K562 (cell line): ENCODE data around the gene CENPB. TPM values are rescaled to one million over a fixed set of nuclear protein-coding genes. Genes with fewer than 3 reads are reported as not detected.

Source experiments
- ARID4B ChIP-seq: sonication (generic); formaldehyde crosslinking; IDR thresholded peaks from 2 replicates; pipeline ENCODE4 v1.8.0; 2022; ENCODE audit warnings: mild to moderate bottlenecking, missing genetic modification reagents
- CHD2 ChIP-seq: IDR thresholded peaks from 2 replicates; pipeline ENCODE4 v1.6.1; 2011; ENCODE audit warnings: low read depth, low read length
- E2F6 ChIP-seq, 2 experiments: IDR thresholded peaks; 2 replicates each; pipeline ENCODE4 v1.6.1; 2011; ENCODE audit warnings: borderline replicate concordance in 1 of 2, control low read depth in 1 of 2, low read depth in 1 of 2, low read length in 1 of 2, mild to moderate bottlenecking in 1 of 2, mixed read lengths in 1 of 2, moderate library complexity in 1 of 2; ENCODE audit not compliant: insufficient read depth in 1 of 2, insufficient read length in 1 of 2, poor library complexity in 1 of 2, severe bottlenecking in 1 of 2; ENCODE audit errors: extremely low read depth in 1 of 2
- MYC ChIP-seq, 2 experiments: fragments of 250-450 bp in 1 of 2; sonication (Bioruptor Pico) in 1 of 2; IDR thresholded peaks; 2 replicates each; pipeline versions ENCODE4 v1.5.1 to v1.6.1; 2012 to 2021; ENCODE audit warnings: low read depth in 2 of 2, borderline replicate concordance in 1 of 2, improper control_type of control experiment in 1 of 2, low read length in 1 of 2, mild to moderate bottlenecking in 1 of 2, moderate library complexity in 1 of 2
- NR4A1 ChIP-seq, 2 experiments: fragments of 250-450 bp in 1 of 2; fragments of 450-650 bp in 1 of 2; sonication (Bioruptor Pico) in 1 of 2; IDR thresholded peaks; 2 replicates each; pipeline versions ENCODE4 v1.4.0 to v1.6.1; 2016 to 2020; ENCODE audit warnings: mild to moderate bottlenecking in 2 of 2, missing compliant biosample characterization in 1 of 2, missing genetic modification characterization in 1 of 2, moderate library complexity in 1 of 2
- ZNF592 ChIP-seq: fragments of 450-650 bp; IDR thresholded peaks from 2 replicates; pipeline ENCODE4 v1.6.1; 2017; ENCODE audit warnings: antibody characterized with exemption, mild to moderate bottlenecking
- ZNF740 ChIP-seq, 3 experiments: fragments of 200-800 bp in 1 of 3; sonication (Bioruptor generic) in 1 of 3; sonication (generic) in 1 of 3; formaldehyde crosslinking in 1 of 3; IDR thresholded peaks; 2 replicates each; pipeline versions ENCODE4 v1.6.1 to v1.8.0; 2016 to 2022; ENCODE audit warnings: mild to moderate bottlenecking in 2 of 3, missing compliant biosample characterization in 2 of 3, missing genetic modification characterization in 2 of 3, missing genetic modification reagents in 1 of 3
- polyA plus RNA-seq, 8 experiments: library from polyadenylated mRNA; depleted of rRNA in 4 of 8; stranded (reverse) in 5 of 8; unstranded in 3 of 8; fragments of >200 nt; fragmentation: Nextera tagmentation in 2 of 8; fragmentation: Illumina TruSeq in 1 of 8; extraction: Ambion mirVana in 2 of 8; extraction: Trizol in 1 of 8; gene quantifications; 2 replicates each; pipeline versions ENCODE4 v1.2.1 to v1.2.3, GENCODE V29; 2011 to 2014; ENCODE audit warnings: inconsistent platforms in 1 of 8, missing spikeins in 1 of 8
- total RNA-seq, 7 experiments: library from RNA; depleted of rRNA in 6 of 7; stranded (reverse); fragments of >200 nt in 6 of 7; fragmentation: Illumina TruSeq in 2 of 7; extraction: Trizol in 2 of 7; gene quantifications; 2 replicates each; pipeline versions ENCODE4 v1.2.1 to v1.2.3, GENCODE V29; 2011 to 2021; ENCODE audit warnings: low replicate concordance in 1 of 7

Gene CENPB
- total and polyA plus RNA-seq, 9 of the 15 experiments (the other 6 are each of a cell fraction or from before 2014, with no cell fraction given), result 0.17 to 70.8 (median 24.9) TPM

GRCh38 chr20:3786126-3786484, 435 bp downstream of the CENPB start (continued):
- TF ChIP-seq ARID4B (CRISPR knock-in tag) (peak; percentile 42; the same call in 1 of the 2 replicates), E2F6 (IDR thresholded peaks at IDR 0.05; ENCODE audit: borderline replicate concordance in 1 of 2, extremely low read depth in 1 of 2, insufficient read depth in 1 of 2, insufficient read length in 1 of 2, low read depth in 1 of 2, low read length in 1 of 2, poor library complexity in 1 of 2, severe bottlenecking in 1 of 2) (peak; percentile 81 to 82), MYC (IDR thresholded peaks at IDR 0.05; ENCODE audit: low read depth, low read length) (peak; percentile 16; the same call in 1 of the 2 replicates), MYC (CRISPR knock-in tag; IDR thresholded peaks at IDR 0.05; ENCODE audit: borderline replicate concordance, low read depth) (no peak), ZNF592 (peak; percentile 40; the same call in 1 of the 2 replicates), NR4A1 (CRISPR knock-in tag; IDR thresholded peaks at IDR 0.05) (no peak), NR4A1 (tag; IDR thresholded peaks at IDR 0.05) (no peak), ZNF740 (CRISPR knock-in tag; IDR thresholded peaks at IDR 0.05) (0 out of 2 replicates have a peak, but pooled peaks have one; percentile 31), ZNF740 (tag; IDR thresholded peaks at IDR 0.05) (no peak), CHD2 (peak; percentile 46)
- TF ChIP-seq, all 486 proteins: peak for 23
